Osteocyte (in vitro differentiated cells): ENCODE results near the gene SLC32A1. TPM values are rescaled to one million over a fixed set of nuclear protein-coding genes. Genes with fewer than 3 reads are reported as not detected.

Experiments
- DNase-seq: peaks from one replicate; pipeline ENCODE4 v3.0.0; 2021; ENCODE audit warnings: mixed read lengths; ENCODE audit not compliant: unreplicated experiment; ENCODE audit errors: extremely low spot score
- H3K27ac Mint-ChIP-seq: one replicate; pipeline ENCODE4 v1.8.0; 2021; ENCODE audit warnings: mild to moderate bottlenecking, mixed read lengths; ENCODE audit not compliant: unreplicated experiment
- H3K27me3 Mint-ChIP-seq: one replicate; pipeline ENCODE4 v1.8.0; 2021; ENCODE audit warnings: mixed read lengths; ENCODE audit not compliant: unreplicated experiment
- H3K36me3 Mint-ChIP-seq: one replicate; pipeline ENCODE4 v1.8.0; 2021; ENCODE audit warnings: mixed read lengths; ENCODE audit not compliant: unreplicated experiment
- H3K4me1 Mint-ChIP-seq: one replicate; pipeline ENCODE4 v1.8.0; 2021; ENCODE audit warnings: mixed read lengths; ENCODE audit not compliant: unreplicated experiment
- H3K4me3 Mint-ChIP-seq: one replicate; pipeline ENCODE4 v1.8.0; 2021; ENCODE audit warnings: mild to moderate bottlenecking, moderate library complexity, mixed read lengths; ENCODE audit not compliant: unreplicated experiment
- H3K9me3 Mint-ChIP-seq: one replicate; pipeline ENCODE4 v1.8.0; 2021; ENCODE audit warnings: mixed read lengths; ENCODE audit not compliant: unreplicated experiment
- CTCF ChIP-seq: fragments of 200-600 bp; sonication (generic); IDR thresholded peaks from 2 replicates; pipeline ENCODE4 v1.5.0; 2021; ENCODE audit warnings: antibody characterized with exemption, mild to moderate bottlenecking, moderate library complexity
- long read RNA-seq: library from polyadenylated mRNA; unstranded; transcript quantifications from one replicate; pipeline ENCODE4 v2.0.0, GENCODE V29; 2021
- total RNA-seq: library from RNA; stranded (reverse); gene quantifications from 2 replicates; pipeline ENCODE4 v1.2.1, GENCODE V29; 2021

SLC32A1 gene
- not detected in 2 replicates for total RNA-seq
- long read RNA-seq: 0 reads

DNA sequence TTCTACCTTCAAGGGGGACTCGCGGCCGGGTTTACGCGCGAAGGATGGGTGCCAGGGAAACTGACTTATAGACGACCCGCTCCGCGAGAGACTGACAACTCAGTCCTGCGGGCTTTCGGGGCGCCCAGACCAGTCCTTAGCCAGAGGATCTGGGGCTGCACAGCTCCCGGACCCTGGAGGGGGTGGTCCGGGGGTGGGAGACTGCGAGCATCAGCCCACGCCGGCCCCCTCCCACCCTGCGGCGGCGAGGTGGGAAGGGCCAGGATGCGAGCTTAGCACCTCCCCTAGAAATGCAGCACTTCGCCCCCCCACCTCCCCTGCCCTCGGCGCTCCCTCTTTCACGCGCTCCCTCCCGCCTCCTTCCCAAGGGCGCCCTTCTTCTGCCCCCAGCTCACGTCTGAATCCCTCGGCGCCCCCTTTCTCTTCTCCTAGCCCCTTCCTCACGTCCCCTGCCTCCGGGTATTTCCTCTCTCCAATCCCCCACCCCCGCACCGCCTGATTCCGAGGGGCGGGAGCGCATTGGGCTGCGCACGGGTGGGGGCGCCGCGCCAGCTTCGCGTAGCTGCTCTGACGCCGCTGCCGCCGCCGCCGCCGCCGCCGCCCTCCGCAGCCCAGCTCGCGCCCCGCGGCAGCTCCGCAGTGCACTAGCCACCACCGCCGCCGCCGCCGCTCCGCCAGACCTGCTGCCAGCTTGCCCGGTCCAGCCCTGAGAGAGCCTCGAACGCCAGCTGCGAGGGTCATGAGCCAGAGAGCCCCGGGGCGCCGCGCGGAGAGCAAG, at the start of gene SLC32A1:
SLC32A1 (plus strand) TSS at position 639 of the 778 bp plus-strand sequence. CDS start 239 bp downstream, outside the sequence.
- peaks cover 3% of the 10 kb centered on the region for H3K36me3 Mint-ChIP-seq
- no peak within 1 kb of the TSS for H3K4me3 Mint-ChIP-seq
- H3K27me3 Mint-ChIP-seq: peaks cover 88% of the 10 kb centered on the region
- DNase-seq: no peak
- H3K4me1 Mint-ChIP-seq: peaks cover 21% of the 10 kb centered on the region
- no peak within 1 kb of the TSS for H3K27ac Mint-ChIP-seq
- TF ChIP-seq CTCF: no peak
- H3K9me3 Mint-ChIP-seq: no peaks in the 10 kb centered on the region

GRCh38 chr20:38674765-38675133, 49.5 kb upstream of the SLC32A1 start:
- peak overlapping the region; percentile 68 for H3K4me3 Mint-ChIP-seq
- DNase-seq: no peak
- peaks cover 28% of the 10 kb centered on the region for H3K27me3 Mint-ChIP-seq
- no peaks in the 10 kb centered on the region for H3K9me3 Mint-ChIP-seq
- H3K36me3 Mint-ChIP-seq: no peaks in the 10 kb centered on the region
- TF ChIP-seq CTCF: no peak
- peaks cover 9% of the 10 kb centered on the region for H3K4me1 Mint-ChIP-seq
- H3K27ac Mint-ChIP-seq: no peak overlapping the region

- no peaks in the 10 kb centered on the region for H3K9me3 Mint-ChIP-seq
- H3K27ac Mint-ChIP-seq: no peak overlapping the region
- H3K4me3 Mint-ChIP-seq: no peak overlapping the region
- peaks cover 27% of the 10 kb centered on the region for H3K27me3 Mint-ChIP-seq
- peaks cover 9% of the 10 kb centered on the region for H3K4me1 Mint-ChIP-seq
- no peak for TF ChIP-seq CTCF
- H3K36me3 Mint-ChIP-seq: no peaks in the 10 kb centered on the region
- no peak for DNase-seq
Observed at GRCh38 chr20:38676576-38676975, 47.7 kb upstream of the SLC32A1 start.

DNA sequence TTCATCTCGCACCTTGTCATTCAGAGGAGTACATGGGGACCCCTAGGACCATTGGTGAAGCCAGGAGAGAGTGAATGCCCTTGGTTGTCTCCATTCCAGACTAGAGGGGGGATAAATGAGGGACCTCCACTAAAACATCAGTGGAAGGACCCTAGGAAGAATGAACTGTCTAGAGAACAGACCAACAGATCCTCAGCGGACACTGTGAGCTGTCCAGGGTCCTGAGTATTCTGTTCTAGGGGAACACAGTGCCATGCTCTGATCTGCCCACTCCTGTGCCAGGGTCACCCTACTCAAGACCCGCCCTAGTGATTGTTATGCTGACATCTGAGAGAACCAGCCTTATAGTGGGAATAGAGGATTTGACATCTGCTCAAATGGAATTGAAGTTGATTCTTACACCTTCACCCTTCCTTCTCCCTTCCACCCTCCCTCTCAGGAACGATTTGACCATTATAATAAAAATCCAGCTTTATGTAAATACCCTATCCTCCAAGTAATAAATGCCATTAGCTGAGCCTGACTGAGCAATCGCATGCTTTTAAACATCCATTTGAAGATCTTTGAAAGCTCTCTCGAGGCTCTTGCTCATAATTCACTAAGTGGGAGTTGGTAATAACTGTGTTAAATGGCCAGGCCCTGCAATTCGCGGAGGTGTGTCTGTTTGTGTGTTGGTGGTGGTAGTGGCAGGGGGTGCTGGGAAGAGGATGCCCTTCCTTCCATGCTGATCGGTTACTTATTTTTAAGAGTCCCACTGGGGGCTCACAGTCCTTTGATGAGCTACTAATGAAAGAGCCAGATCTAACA, 43.6 kb upstream of the SLC32A1 start:
- H3K4me3 Mint-ChIP-seq: no peak overlapping the region
- DNase-seq: no peak
- no peaks in the 10 kb centered on the region for H3K4me1 Mint-ChIP-seq
- H3K27ac Mint-ChIP-seq: no peak overlapping the region
- TF ChIP-seq CTCF: no peak
- H3K9me3 Mint-ChIP-seq: no peaks in the 10 kb centered on the region
- H3K36me3 Mint-ChIP-seq: no peaks in the 10 kb centered on the region
- H3K27me3 Mint-ChIP-seq: peaks cover 9% of the 10 kb centered on the region

DNA sequence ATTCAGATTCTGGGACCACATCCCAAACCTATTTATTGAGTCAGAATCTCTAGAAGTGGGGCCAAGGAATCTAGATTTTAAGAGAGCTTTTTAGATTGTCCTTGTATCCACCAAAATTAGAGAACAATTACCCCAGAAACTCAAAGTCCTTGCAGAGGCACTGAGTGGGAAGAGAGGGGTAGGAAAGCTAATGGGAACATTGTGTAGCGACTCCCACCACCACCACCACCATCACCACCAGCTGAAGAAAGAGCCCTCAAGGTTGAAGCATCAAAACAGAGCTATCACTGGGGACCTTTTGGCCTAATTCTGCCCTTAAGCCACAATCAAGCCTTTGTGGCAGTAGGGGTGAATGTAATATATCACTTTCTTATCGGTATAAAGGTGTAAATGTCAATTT, 39.0 kb upstream of the SLC32A1 start:
- no peak for TF ChIP-seq CTCF
- Mint-ChIP-seq H3K27me3 (peaks cover 13% of the 10 kb centered on the region), H3K4me3 (no peak overlapping the region), H3K9me3 (no peaks in the 10 kb centered on the region), H3K36me3 (no peaks in the 10 kb centered on the region), H3K4me1 (no peaks in the 10 kb centered on the region), H3K27ac (no peak overlapping the region)
- no peak for DNase-seq
